ENCODE data around the gene MAST4.
"Not testable (repeated sequence)": the region's sequence is repeated elsewhere in the genome, so short reads cannot be mapped to it uniquely, and the experiment has no call there.

The MAST4 gene

GRCh38 chr5:67119010-67119409 lies 522.8 kb downstream of the MAST4 start:
- no peak for TF ChIP-seq CTCF (conservative IDR thresholded peaks at IDR 0.05)
- no peak overlapping the region for H3K27ac ChIP-seq

GRCh38 chr5:67120032-67120431 lies 523.8 kb downstream of the MAST4 start:
- H3K27ac ChIP-seq, result no peak overlapping the region
- no peak for TF ChIP-seq CTCF (conservative IDR thresholded peaks at IDR 0.05)

GRCh38 chr5:67123819-67124218 lies 527.6 kb downstream of the MAST4 start:
- no peak overlapping the region for H3K27ac ChIP-seq
- no peak for TF ChIP-seq CTCF (conservative IDR thresholded peaks at IDR 0.05)

- no peak for TF ChIP-seq CTCF (conservative IDR thresholded peaks at IDR 0.05)
- no peak overlapping the region for H3K27ac ChIP-seq
These were observed 528.4 kb downstream of the MAST4 start for GRCh38 chr5:67124556-67124955.

- not testable (repeated sequence) for H3K27ac ChIP-seq
These were observed 531.2 kb downstream of the MAST4 start for GRCh38 chr5:67127347-67127895.

- no peak for TF ChIP-seq CTCF (conservative IDR thresholded peaks at IDR 0.05)
- H3K27ac ChIP-seq, result no peak overlapping the region
These were observed 533.6 kb downstream of the MAST4 start for GRCh38 chr5:67129768-67130167.

- no peak overlapping the region for H3K27ac ChIP-seq
- TF ChIP-seq CTCF (conservative IDR thresholded peaks at IDR 0.05), result no peak
These were observed 537.0 kb downstream of the MAST4 start for GRCh38 chr5:67133217-67133616.

GRCh38 chr5:67133776-67134175 lies 537.6 kb downstream of the MAST4 start:
- no peak for TF ChIP-seq CTCF (conservative IDR thresholded peaks at IDR 0.05)
- H3K27ac ChIP-seq, result no peak overlapping the region
